Lower leg skin (tissue), 3 donors: ENCODE data around the gene SLTM.
"Not testable (repeated sequence)": the region's sequence is repeated elsewhere in the genome, so short reads cannot be mapped to it uniquely, and the experiment has no call there.

ENCODE experiments used
- POLR2A ChIP-seq, 2 donors: fragments of 450-650 bp; IDR thresholded peaks; one replicate each; pipeline ENCODE4 v1.6.1; 2016 to 2017; ENCODE audit warnings: antibody characterized with exemption in 2 of 2, mild to moderate bottlenecking in 1 of 2, moderate library complexity in 1 of 2
- TF ChIP-seq, protein P1 (sequence below), 3 donors: fragments of 450-650 bp; IDR thresholded peaks; one replicate each; pipeline ENCODE4 v1.5.1; 2016; ENCODE audit warnings: antibody characterized with exemption in 3 of 3, mild to moderate bottlenecking in 3 of 3, moderate library complexity in 2 of 3

DNA sequence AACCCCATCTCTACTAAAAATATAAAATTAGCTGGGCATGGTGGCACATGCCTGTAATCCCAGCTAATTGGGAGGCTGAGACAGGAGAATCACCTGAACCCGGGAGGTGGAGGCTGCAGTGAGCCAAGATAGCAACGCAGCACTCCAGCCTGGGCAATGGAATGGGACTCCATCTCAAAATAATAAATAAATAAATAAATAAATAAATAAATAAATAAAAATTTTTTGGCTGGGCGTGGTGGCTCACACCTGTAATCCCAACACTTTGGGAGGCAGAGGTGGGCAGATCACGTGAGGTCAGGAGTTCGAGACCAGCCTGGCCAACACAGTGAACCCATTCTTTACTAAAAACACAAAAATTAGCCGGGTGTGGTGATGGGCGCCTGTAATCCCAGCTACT, 13.0 kb downstream of the SLTM start:
- TF ChIP-seq, protein P1, sequence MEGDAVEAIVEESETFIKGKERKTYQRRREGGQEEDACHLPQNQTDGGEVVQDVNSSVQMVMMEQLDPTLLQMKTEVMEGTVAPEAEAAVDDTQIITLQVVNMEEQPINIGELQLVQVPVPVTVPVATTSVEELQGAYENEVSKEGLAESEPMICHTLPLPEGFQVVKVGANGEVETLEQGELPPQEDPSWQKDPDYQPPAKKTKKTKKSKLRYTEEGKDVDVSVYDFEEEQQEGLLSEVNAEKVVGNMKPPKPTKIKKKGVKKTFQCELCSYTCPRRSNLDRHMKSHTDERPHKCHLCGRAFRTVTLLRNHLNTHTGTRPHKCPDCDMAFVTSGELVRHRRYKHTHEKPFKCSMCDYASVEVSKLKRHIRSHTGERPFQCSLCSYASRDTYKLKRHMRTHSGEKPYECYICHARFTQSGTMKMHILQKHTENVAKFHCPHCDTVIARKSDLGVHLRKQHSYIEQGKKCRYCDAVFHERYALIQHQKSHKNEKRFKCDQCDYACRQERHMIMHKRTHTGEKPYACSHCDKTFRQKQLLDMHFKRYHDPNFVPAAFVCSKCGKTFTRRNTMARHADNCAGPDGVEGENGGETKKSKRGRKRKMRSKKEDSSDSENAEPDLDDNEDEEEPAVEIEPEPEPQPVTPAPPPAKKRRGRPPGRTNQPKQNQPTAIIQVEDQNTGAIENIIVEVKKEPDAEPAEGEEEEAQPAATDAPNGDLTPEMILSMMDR (IDR thresholded peaks at IDR 0.05): not testable (repeated sequence)
- TF ChIP-seq POLR2A (IDR thresholded peaks at IDR 0.05): not testable (repeated sequence)
